Measurements from ENCODE around the gene PEX14. TPM values are rescaled to one million over a fixed set of nuclear protein-coding genes. Genes with fewer than 3 reads are reported as not detected.

Gene PEX14
- total RNA-seq, 4 donors from 2014 or later: 2.0 to 21.9 (median 5.3) TPM

GRCh38 chr1:10553118-10553517 lies 78.4 kb downstream of the PEX14 start:
- no peak for DNase-seq
- no peaks in the 10 kb centered on the region for H3K27me3 ChIP-seq
- H3K4me1 ChIP-seq: no peaks in the 10 kb centered on the region
- TF ChIP-seq CTCF (IDR thresholded peaks at IDR 0.05) (no peak), POLR2A (IDR thresholded peaks at IDR 0.05) (no peak)
- H3K36me3 ChIP-seq: no peaks in the 10 kb centered on the region
- H3K27ac ChIP-seq: no peak overlapping the region
- H3K4me3 ChIP-seq: no peak overlapping the region
- H3K9me3 ChIP-seq: no peaks in the 10 kb centered on the region
- intact Hi-C loops (cut with DNase I; ENCODE audit: low total_unique reads): no loop called here

GRCh38 chr1:10555635-10556429 lies 81.1 kb downstream of the PEX14 start:
- intact Hi-C loops (cut with DNase I; ENCODE audit: low total_unique reads): no loop called here
- H3K27me3 ChIP-seq: no peaks in the 10 kb centered on the region
- no peaks in the 10 kb centered on the region for H3K36me3 ChIP-seq
- no peak overlapping the region for H3K4me3 ChIP-seq
- no peak for DNase-seq
- no peak overlapping the region for H3K27ac ChIP-seq
- H3K9me3 ChIP-seq: no peaks in the 10 kb centered on the region
- TF ChIP-seq POLR2A (IDR thresholded peaks at IDR 0.05) (no peak), CTCF (IDR thresholded peaks at IDR 0.05) (no peak)
- H3K4me1 ChIP-seq: no peaks in the 10 kb centered on the region

DNA sequence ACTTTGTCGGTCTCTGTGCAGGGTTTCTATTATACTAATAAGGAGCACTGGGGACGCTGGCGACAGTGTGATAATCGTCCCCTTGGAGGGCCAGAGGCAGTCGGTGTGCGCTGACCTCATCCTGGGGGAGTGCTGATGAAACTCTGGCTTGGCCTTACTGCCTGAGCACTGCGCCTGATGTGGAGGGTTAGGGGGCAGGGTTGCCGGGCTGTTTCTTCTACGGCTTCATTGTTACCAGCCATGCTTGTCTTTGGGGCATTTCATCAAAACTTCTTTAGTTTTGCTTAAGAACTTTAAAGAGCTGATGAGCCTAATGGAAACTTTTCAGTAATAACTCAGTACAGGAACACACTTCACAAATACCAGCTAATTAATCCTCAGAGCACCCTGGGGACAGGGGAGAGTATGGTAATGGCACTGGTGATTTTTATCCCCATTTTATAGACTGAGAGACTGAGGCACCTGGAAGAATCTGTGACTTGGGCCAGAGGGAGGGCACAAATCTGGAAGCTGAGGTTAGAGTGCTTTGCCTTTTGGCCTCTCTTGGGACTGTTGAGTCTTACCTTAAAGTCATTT lies 81.8 kb downstream of the PEX14 start:
- TF ChIP-seq POLR2A (IDR thresholded peaks at IDR 0.05) (no peak), CTCF (IDR thresholded peaks at IDR 0.05) (no peak)
- H3K4me1 ChIP-seq: no peaks in the 10 kb centered on the region
- DNase-seq: no peak
- H3K27me3 ChIP-seq: no peaks in the 10 kb centered on the region
- H3K27ac ChIP-seq: no peak overlapping the region
- H3K4me3 ChIP-seq: no peak overlapping the region
- intact Hi-C loops (cut with DNase I; ENCODE audit: low total_unique reads): no loop called here
- no peaks in the 10 kb centered on the region for H3K9me3 ChIP-seq
- no peaks in the 10 kb centered on the region for H3K36me3 ChIP-seq

DNA sequence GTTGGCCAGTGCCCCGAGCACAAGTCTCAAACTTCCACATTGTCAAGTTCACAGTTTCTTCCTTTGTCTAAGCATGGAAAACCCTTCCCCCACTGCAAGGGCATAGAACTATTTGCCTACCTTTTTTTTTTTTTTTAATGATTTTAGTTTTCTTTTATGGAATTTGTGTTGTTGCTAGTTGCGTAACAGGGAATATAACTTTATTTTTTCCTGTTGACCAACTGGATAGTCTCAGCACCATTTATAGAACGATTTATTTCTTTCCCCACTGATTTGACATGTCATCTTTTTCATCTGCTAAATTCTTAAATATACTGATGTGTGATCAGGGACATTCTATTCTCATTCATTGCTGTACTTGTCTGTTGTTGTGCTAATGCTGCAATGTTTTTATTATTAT lies 83.0 kb downstream of the PEX14 start:
- Histone ChIP-seq H3K27me3 (no peaks in the 10 kb centered on the region), H3K36me3 (no peaks in the 10 kb centered on the region), H3K4me3 (no peak overlapping the region), H3K9me3 (no peaks in the 10 kb centered on the region), H3K4me1 (no peaks in the 10 kb centered on the region), H3K27ac (no peak overlapping the region)
- TF ChIP-seq POLR2A (IDR thresholded peaks at IDR 0.05) (no peak), CTCF (IDR thresholded peaks at IDR 0.05) (no peak)
- intact Hi-C loops (cut with DNase I; ENCODE audit: low total_unique reads): no loop called here
- DNase-seq: no peak

- no peak overlapping the region for H3K27ac ChIP-seq
- DNase-seq: no peak
- intact Hi-C loops (cut with DNase I; ENCODE audit: low total_unique reads): no loop called here
- H3K9me3 ChIP-seq: no peaks in the 10 kb centered on the region
- H3K4me1 ChIP-seq: no peaks in the 10 kb centered on the region
- no peak overlapping the region for H3K4me3 ChIP-seq
- TF ChIP-seq POLR2A (IDR thresholded peaks at IDR 0.05): no peak
- TF ChIP-seq CTCF (IDR thresholded peaks at IDR 0.05): no peak
- H3K36me3 ChIP-seq: no peaks in the 10 kb centered on the region
- H3K27me3 ChIP-seq: no peaks in the 10 kb centered on the region
These were observed 84.6 kb downstream of the PEX14 start for GRCh38 chr1:10559386-10559785.

All from uterus (tissue), 4 donors.